Activated CD8-positive, alpha-beta T cell treated with anti-CD3 and anti-CD28 coated beads, Interleukin-2, amount 10 ng/mL, durations not matched to agents 7 days and 5 days (primary cell): ENCODE measurements around the gene AOPEP. TPM values are rescaled to one million over a fixed set of nuclear protein-coding genes. Genes with fewer than 3 reads are reported as not detected.

ENCODE experiments used
- ATAC-seq: fragments of 150-1000 bp; cut with Tn5 transposase; one replicate; pipeline ENCODE4 v1.10.0; 2021; ENCODE audit warnings: moderate library complexity
- CTCF ChIA-PET: fragments of 350-600 bp; sonication (Branson Sonifier 250); formaldehyde crosslinking; loops from one replicate; lab custom pipeline; 2021; ENCODE audit warnings: antibody characterized with exemption; lab: Charles Lee
- POLR2A ChIA-PET: fragments of 350-600 bp; sonication (Branson Sonifier 250); formaldehyde crosslinking; loops from one replicate; lab custom pipeline; 2021; ENCODE audit warnings: antibody characterized with exemption; lab: Charles Lee
- DNase-seq: peaks from one replicate; pipeline ENCODE4 v3.0.0-alpha.2; 2020
- H3K27ac Mint-ChIP-seq: one replicate; pipeline ENCODE4 v1.8.0; 2021; ENCODE audit warnings: mild to moderate bottlenecking, mixed read lengths
- H3K27me3 Mint-ChIP-seq: one replicate; pipeline ENCODE4 v1.8.0; 2021; ENCODE audit warnings: low read depth, mixed read lengths
- H3K36me3 Mint-ChIP-seq: one replicate; pipeline ENCODE4 v1.8.0; 2021; ENCODE audit warnings: low read depth, mixed read lengths
- H3K4me1 Mint-ChIP-seq: one replicate; pipeline ENCODE4 v1.8.0; 2021; ENCODE audit warnings: low read depth, mixed read lengths
- H3K4me3 Mint-ChIP-seq: one replicate; pipeline ENCODE4 v1.8.0; 2021; ENCODE audit warnings: mild to moderate bottlenecking, mixed read lengths
- H3K9me3 Mint-ChIP-seq: one replicate; pipeline ENCODE4 v1.8.0; 2022; ENCODE audit warnings: mixed read lengths; ENCODE audit not compliant: insufficient read depth
- total RNA-seq, 2 experiments: library from RNA; stranded (reverse); gene quantifications; one replicate each; pipeline ENCODE4 v1.2.3, GENCODE V29; 2021

AOPEP gene
- total RNA-seq, 2 experiments from 2014 or later = 7.2 to 8.9 TPM

DNA sequence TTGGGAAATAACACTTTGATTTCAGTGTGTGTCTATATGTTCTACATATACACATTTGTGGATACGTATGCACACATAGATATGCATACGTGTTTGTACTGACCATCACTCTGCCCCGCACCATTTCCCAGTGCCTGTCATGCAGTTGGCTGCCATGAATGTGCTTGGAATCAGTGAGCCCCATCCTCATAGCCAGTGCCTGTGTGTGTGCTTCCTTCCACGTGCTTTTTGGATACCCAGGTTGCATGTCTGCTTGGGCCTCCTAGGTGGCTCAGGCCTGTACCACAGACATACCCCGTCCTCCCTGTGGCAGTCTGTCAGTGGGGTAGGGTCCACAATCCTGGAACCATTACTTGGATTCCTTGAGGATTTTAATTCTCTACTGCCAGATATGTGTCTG, 347.4 kb downstream of the AOPEP start:
- H3K27me3 Mint-ChIP-seq = no peaks in the 10 kb centered on the region
- no peaks in the 10 kb centered on the region for H3K9me3 Mint-ChIP-seq
- ChIA-PET CTCF (no interaction called here), POLR2A (no interaction called here)
- DNase-seq = no peak
- H3K27ac Mint-ChIP-seq = no peak overlapping the region
- no peaks in the 10 kb centered on the region for H3K36me3 Mint-ChIP-seq
- H3K4me3 Mint-ChIP-seq = no peak overlapping the region
- no peaks in the 10 kb centered on the region for H3K4me1 Mint-ChIP-seq
- ATAC-seq = no peak

DNA sequence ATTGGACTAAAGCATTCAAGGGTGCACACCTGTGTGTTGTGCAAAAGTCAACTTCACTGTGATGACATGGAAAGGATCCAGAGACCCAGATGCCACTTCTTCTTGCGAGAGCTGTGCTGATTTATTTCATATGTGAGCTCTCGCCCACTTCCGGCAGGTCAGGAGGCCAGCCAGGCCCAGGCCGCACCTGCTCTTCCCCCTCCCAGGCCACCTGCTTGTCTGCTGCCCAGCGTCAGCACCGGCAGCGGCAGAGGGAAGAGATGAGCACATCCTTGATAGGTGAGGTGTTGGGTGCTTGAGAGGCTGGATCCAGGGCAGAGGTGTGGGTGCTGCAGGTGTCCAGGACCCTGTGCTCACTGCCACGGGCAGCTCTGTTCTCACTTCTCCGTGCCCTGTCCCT, 348.1 kb downstream of the AOPEP start:
- POLR2A ChIA-PET = no interaction called here
- H3K4me1 Mint-ChIP-seq = no peaks in the 10 kb centered on the region
- no peak overlapping the region for H3K27ac Mint-ChIP-seq
- CTCF ChIA-PET = no interaction called here
- no peaks in the 10 kb centered on the region for H3K36me3 Mint-ChIP-seq
- H3K4me3 Mint-ChIP-seq = no peak overlapping the region
- no peaks in the 10 kb centered on the region for H3K9me3 Mint-ChIP-seq
- no peaks in the 10 kb centered on the region for H3K27me3 Mint-ChIP-seq
- ATAC-seq = no peak
- DNase-seq = no peak

DNA sequence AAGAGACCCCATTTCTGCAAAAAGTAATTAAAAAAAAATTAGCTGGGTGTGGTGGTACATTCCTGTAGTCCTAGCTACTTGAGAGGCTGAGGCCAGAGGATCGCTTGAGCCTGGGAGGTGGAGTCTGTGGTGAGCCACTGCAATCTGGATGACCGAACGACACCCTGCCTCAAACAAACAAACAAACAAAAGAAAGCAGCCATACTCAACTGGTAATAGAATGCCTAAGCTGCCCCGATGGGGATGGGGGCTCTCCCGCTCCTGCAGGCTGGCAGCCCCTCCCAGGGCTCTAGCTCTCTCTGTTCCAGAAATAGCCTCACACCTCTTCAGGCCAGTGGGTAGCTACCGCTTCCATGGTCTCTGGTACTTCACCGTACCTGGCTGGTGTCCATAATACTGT, 349.2 kb downstream of the AOPEP start:
- Mint-ChIP-seq H3K27me3 (no peaks in the 10 kb centered on the region), H3K4me3 (no peak overlapping the region), H3K4me1 (no peaks in the 10 kb centered on the region), H3K9me3 (no peaks in the 10 kb centered on the region), H3K27ac (no peak overlapping the region), H3K36me3 (no peaks in the 10 kb centered on the region)
- no peak for ATAC-seq
- ChIA-PET POLR2A (no interaction called here), CTCF (no interaction called here)
- DNase-seq = no peak

DNA sequence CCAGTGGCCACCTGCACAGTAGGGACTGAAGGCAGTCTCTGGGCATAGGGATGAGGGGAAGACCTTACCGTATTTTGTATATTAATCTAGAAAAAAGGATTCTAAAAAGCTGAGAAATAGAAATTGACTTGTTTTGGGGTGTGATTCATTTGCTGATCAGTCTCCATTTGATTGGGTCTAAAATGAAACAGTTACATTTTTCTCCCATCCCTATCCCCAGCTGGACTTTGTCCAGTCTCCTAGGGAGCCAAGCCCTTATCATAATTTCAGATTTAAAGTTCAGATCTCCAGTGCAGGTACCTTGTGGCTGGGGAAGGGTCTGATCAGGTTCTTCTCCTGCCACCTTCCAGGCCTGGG, 350.2 kb downstream of the AOPEP start:
- Mint-ChIP-seq H3K9me3 (no peaks in the 10 kb centered on the region), H3K27me3 (no peaks in the 10 kb centered on the region), H3K27ac (no peak overlapping the region), H3K4me3 (no peak overlapping the region), H3K36me3 (no peaks in the 10 kb centered on the region), H3K4me1 (no peaks in the 10 kb centered on the region)
- DNase-seq (no peak), ATAC-seq (no peak)
- ChIA-PET POLR2A (no interaction called here), CTCF (no interaction called here)

DNA sequence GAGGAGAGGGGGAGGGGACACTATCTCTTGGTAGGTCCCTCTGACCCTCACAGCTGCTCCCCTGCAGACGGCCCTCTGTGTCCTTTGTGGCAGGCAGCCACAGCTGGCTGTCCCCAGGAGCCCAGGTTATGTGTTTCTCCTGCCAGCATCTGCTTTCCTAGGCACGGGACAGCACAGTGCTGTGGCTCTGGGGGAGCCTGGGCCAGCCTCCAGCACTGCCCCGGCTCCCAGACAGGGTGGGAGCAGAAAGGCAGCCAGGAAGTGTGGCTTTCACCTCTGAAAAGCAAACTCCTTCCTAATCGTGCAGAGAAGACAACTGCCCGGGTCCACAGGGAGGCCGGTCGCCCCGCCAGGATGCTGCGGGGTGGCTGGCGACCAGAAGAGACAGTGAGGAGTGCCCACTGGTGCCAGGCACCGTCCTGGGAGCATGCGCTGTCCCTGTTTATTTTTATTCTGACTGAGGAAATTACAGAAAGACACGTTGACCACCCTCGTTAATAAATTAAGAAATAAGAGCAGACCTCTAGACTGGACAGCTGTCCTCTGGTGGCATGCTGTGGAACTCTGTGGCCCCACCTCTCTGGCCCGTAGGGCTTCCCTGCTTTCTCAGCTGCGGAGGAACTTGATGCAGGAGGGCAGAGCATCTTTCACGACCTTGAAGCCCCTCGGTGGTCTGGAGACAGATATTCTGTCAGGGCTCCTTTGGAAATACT, 350.7 kb downstream of the AOPEP start:
- Mint-ChIP-seq H3K27me3 (no peaks in the 10 kb centered on the region), H3K27ac (no peak overlapping the region), H3K4me3 (no peak overlapping the region), H3K4me1 (no peaks in the 10 kb centered on the region), H3K9me3 (no peaks in the 10 kb centered on the region), H3K36me3 (no peaks in the 10 kb centered on the region)
- ATAC-seq (no peak), DNase-seq (no peak)
- POLR2A ChIA-PET = no interaction called here
- CTCF ChIA-PET = no interaction called here

DNA sequence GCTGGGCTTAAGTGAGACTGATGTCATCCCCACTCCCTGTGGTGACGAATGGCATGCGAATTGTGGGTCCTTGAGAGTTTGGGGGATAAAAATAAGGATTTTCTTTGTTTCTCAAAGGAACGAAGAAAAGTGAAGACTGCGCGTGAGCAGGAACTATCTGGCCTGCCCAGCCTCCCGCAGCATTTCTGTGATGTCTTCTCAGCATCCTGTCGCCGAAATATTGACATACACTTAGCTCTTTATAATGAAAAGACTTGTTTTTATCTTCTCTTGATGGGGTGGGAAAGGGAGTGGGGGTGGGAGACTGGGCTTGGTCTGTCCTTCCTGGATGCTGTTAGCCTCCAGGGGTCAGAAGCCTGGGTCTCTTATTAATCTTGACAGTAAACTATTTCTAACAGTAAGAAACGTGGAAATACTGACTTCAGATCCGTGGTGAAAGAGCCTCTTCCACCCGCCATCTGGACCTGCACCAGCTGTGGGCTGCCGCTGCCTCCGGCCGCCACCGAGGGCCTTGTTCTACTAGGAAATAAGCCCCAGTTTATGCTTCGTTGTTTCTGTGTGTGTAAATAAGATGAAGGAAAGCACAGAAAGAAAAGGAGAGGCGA, 351.4 kb downstream of the AOPEP start:
- ATAC-seq (no peak), DNase-seq (no peak)
- H3K4me1 Mint-ChIP-seq = no peaks in the 10 kb centered on the region
- no peak overlapping the region for H3K4me3 Mint-ChIP-seq
- CTCF ChIA-PET = no interaction called here
- POLR2A ChIA-PET = no interaction called here
- H3K27me3 Mint-ChIP-seq = no peaks in the 10 kb centered on the region
- no peaks in the 10 kb centered on the region for H3K36me3 Mint-ChIP-seq
- no peak overlapping the region for H3K27ac Mint-ChIP-seq
- no peaks in the 10 kb centered on the region for H3K9me3 Mint-ChIP-seq

DNA sequence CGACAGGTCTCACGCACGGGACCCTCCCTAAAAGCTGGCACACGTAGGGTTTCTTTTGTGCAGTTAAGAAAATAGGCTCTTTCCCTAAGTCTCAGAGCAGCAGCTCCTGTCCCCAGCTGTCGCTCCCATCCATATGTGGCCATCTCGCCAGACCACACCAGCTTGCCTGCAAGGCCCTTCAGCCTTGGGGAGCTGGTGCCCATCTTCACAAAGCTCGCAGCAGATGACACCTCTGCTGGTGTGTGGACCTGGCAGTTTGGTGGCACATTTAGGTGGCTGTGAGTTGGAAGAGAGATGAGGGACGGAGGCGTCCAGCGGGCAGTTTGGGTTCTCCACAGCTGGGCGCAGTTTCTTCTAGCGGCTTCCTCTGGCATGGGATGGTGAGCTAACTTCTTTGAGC, 352.0 kb downstream of the AOPEP start:
- ATAC-seq (no peak), DNase-seq (no peak)
- H3K27me3 Mint-ChIP-seq = no peaks in the 10 kb centered on the region
- ChIA-PET POLR2A (no interaction called here), CTCF (no interaction called here)
- no peak overlapping the region for H3K4me3 Mint-ChIP-seq
- no peaks in the 10 kb centered on the region for H3K4me1 Mint-ChIP-seq
- H3K9me3 Mint-ChIP-seq = no peaks in the 10 kb centered on the region
- no peak overlapping the region for H3K27ac Mint-ChIP-seq
- H3K36me3 Mint-ChIP-seq = no peaks in the 10 kb centered on the region

DNA sequence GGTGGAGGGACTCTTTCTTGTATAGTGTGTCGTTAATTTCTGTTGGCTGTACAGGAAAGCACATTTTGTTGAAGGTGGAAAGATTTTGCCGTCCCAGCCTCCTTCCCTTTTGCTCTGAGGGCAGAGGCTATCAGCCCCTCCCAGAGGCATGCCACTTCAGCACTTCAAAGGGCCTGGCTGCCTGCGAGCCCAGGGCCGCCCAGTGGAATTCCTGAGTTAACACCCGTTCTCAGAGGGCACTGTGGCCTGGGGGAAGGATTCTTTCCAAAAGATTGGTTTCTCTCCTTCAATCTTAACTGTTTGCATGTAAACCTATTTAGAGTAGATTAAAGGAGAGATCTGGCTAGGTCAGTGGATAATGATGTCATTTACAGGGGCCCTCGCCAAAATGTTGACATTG, 352.4 kb downstream of the AOPEP start:
- H3K27ac Mint-ChIP-seq = no peak overlapping the region
- H3K9me3 Mint-ChIP-seq = no peaks in the 10 kb centered on the region

DNA sequence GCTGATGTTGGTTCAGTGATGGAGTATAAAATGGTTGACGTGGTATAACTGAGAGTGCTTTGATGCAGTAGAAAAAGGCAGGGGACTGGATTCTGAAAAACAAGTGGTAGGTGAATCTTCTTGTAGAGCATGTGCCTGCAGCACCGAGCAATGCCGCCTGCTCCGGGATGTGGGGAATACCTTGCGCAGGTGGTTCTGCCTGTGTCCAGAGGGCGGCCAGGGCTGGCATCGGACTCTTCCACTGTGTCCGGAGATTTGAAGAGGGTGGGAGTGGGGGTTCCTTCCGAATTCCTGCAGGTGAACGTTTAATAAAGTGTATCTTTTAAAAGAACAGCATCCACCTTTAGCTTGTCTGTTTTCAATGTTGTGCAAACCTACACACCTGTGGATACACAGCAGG, 353.0 kb downstream of the AOPEP start:
- ChIA-PET CTCF (no interaction called here), POLR2A (no interaction called here)
- ATAC-seq = no peak
- no peaks in the 10 kb centered on the region for H3K36me3 Mint-ChIP-seq
- no peaks in the 10 kb centered on the region for H3K27me3 Mint-ChIP-seq
- H3K9me3 Mint-ChIP-seq = no peaks in the 10 kb centered on the region
- no peak overlapping the region for H3K4me3 Mint-ChIP-seq
- no peaks in the 10 kb centered on the region for H3K4me1 Mint-ChIP-seq
- DNase-seq = no peak
- no peak overlapping the region for H3K27ac Mint-ChIP-seq

More for the DNA sequence above, 352.4 kb downstream of the AOPEP start:
- H3K4me3 Mint-ChIP-seq = no peak overlapping the region
- ChIA-PET POLR2A (no interaction called here), CTCF (no interaction called here)
- H3K4me1 Mint-ChIP-seq = no peaks in the 10 kb centered on the region
- H3K27me3 Mint-ChIP-seq = no peaks in the 10 kb centered on the region
- DNase-seq (no peak), ATAC-seq (no peak)
- no peaks in the 10 kb centered on the region for H3K36me3 Mint-ChIP-seq

DNA sequence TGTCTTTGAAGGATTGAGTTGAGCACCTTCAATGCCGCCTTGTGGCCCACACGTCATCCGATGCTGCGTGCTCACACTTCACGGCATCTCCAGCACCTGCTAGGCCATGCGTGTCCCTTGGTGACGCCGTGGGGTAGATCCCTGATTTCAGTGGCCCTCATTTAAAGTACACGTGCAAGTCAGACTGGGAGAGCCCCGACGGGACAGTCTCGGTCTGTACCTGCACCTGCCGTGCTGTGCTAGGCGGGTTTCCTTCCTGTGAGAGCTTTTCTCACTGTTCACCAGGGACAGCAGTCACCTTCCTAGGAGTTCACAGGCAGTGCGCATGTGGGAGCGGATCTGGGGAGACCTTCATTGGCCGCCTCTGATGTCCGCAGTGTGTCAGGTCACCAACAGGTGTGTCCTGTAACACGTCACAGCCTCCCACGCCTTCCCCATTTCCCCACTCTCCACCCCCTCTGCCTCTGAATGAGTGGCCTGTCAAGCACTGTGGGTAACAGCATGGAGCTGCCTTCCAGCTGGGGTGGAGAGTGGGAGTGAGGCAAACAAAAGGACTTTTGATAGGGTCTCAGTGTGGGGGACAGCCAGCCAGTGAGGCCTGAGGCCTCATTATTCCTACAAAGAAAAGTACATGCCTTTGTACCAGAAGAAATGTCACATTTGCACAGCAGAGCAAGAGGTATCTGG, 354.6 kb downstream of the AOPEP start:
- no peaks in the 10 kb centered on the region for H3K9me3 Mint-ChIP-seq
- ATAC-seq (no peak), DNase-seq (no peak)
- no peaks in the 10 kb centered on the region for H3K4me1 Mint-ChIP-seq
- POLR2A ChIA-PET = no interaction called here
- no peaks in the 10 kb centered on the region for H3K27me3 Mint-ChIP-seq
- CTCF ChIA-PET = interaction anchor here (1.4 kb wide), 1 partner anchor 45 kb away, joined by 4 read pairs; no protein-coding TSS in a partner anchor
- H3K36me3 Mint-ChIP-seq = no peaks in the 10 kb centered on the region
- no peak overlapping the region for H3K4me3 Mint-ChIP-seq
- no peak overlapping the region for H3K27ac Mint-ChIP-seq

DNA sequence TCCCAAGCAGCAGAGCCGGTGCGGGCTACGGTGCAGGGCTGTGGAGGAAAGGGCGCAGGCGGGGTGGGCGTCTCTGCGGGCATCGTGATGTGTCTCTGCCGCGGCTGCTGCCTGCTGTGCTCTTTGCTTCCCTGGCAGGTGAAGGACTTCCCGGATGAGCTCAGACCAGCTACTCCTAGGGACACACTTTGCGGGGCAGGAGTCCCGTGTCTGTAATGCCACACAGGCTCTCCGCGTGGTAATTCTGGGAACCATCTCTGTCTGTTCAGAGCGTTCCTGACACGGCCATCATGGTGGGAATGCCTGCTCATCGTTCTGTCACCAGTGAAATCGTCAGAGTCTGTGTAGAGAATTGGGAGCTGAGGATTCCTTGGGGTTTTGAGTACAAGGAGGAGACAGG, 355.5 kb downstream of the AOPEP start:
- POLR2A ChIA-PET = no interaction called here
- no peaks in the 10 kb centered on the region for H3K36me3 Mint-ChIP-seq
- H3K4me1 Mint-ChIP-seq = no peaks in the 10 kb centered on the region
- no peak for ATAC-seq
- DNase-seq = no peak
- H3K4me3 Mint-ChIP-seq = no peak overlapping the region
- CTCF ChIA-PET = interaction anchor here (1.4 kb wide), 1 partner anchor 44 kb away, joined by 4 read pairs; no protein-coding TSS in a partner anchor
- H3K27me3 Mint-ChIP-seq = no peaks in the 10 kb centered on the region
- H3K9me3 Mint-ChIP-seq = no peaks in the 10 kb centered on the region
- H3K27ac Mint-ChIP-seq = no peak overlapping the region

DNA sequence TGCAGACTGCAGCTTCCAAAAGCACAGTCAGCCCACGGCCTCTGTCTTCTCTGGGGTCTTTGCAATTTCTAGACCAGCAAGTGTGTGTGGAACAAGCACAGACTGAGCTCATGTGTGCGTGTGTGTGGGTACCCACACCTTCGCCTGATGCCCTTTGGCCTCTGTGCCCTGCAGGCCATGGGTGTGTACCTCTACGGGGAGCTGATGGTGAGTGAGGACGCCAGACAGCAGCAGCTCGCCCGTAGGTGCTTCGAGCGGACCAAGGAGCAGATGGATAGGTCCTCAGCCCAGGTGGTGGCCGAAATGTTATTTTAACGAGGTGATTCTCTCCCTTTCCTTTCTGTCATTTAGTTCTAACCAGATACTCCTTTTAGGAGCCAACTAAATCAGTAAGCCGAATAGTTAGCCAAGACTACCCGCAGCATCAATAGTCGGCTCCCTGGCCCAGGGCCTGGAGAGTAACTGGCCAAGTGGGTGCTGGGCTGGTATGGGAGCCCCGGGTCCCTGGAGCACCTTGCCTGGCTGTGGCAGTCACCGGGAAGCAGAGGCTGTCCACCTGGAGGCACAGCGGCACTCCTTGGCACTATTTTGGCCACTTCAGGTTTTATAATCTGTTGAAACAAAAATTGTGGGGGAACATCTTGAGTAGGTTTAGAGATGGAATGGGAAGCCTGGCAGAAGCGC, 356.0 kb downstream of the AOPEP start:
- Mint-ChIP-seq H3K27me3 (no peaks in the 10 kb centered on the region), H3K4me3 (no peak overlapping the region), H3K36me3 (no peaks in the 10 kb centered on the region), H3K4me1 (no peaks in the 10 kb centered on the region), H3K27ac (no peak overlapping the region), H3K9me3 (no peaks in the 10 kb centered on the region)
- CTCF ChIA-PET = no interaction called here
- no peak for DNase-seq
- ATAC-seq = no peak
- POLR2A ChIA-PET = no interaction called here
